IPS DF 6.9 (cell line): ENCODE data around the gene SGMS1.

Experiments used
- DNase-seq: peaks from one replicate; pipeline ENCODE4 v3.0.0-alpha.2; 2013; ENCODE audit warnings: low read depth, low spot score
- H3K27ac ChIP-seq: one replicate; pipeline ENCODE4 v1.5.1; 2013; ENCODE audit warnings: low read length, control low read depth
- H3K27me3 ChIP-seq: 2 replicates; pipeline ENCODE4 v1.6.1; 2013; ENCODE audit warnings: mild to moderate bottlenecking, low read length; ENCODE audit not compliant: control insufficient read depth, insufficient read depth
- H3K36me3 ChIP-seq: 2 replicates; pipeline ENCODE4 v1.6.1; 2013; ENCODE audit warnings: low read length; ENCODE audit not compliant: control insufficient read depth, insufficient read depth
- H3K4me1 ChIP-seq: 2 replicates; pipeline ENCODE4 v1.6.1; 2013; ENCODE audit warnings: low read length; ENCODE audit not compliant: control insufficient read depth, insufficient read depth
- H3K4me3 ChIP-seq: 2 replicates; pipeline ENCODE4 v1.5.1; 2013; ENCODE audit warnings: mild to moderate bottlenecking, low read length
- H3K9me3 ChIP-seq: 2 replicates; pipeline ENCODE4 v1.6.1; 2013; ENCODE audit warnings: low read length, inconsistent platforms; ENCODE audit not compliant: control insufficient read depth, insufficient read depth
- WGBS: extraction: QIAGEN DNeasy Blood & Tissue Kit; methylation state at CpG from one replicate; pipeline ENCODE4 v1.1.7; 2013; ENCODE audit warnings: mixed read lengths, missing lambda C conversion rate; ENCODE audit not compliant: insufficient read length, insufficient coverage; 5-methylcytosine and 5-hydroxymethylcytosine counted together

SGMS1 gene

GRCh38 chr10:50613150-50613549 is 10.6 kb downstream of the SGMS1 start:
- no peak overlapping the region for H3K4me3 ChIP-seq
- no peak for DNase-seq
- no peaks in the 10 kb centered on the region for H3K9me3 ChIP-seq
- peaks cover 14% of the 10 kb centered on the region for H3K4me1 ChIP-seq
- no CpG with 5 or more reads among the region's 2 CpGs for WGBS
- H3K27ac ChIP-seq = no peak overlapping the region
- H3K36me3 ChIP-seq = no peaks in the 10 kb centered on the region
- no peaks in the 10 kb centered on the region for H3K27me3 ChIP-seq

GRCh38 chr10:50610368-50610767 is 13.4 kb downstream of the SGMS1 start:
- H3K27me3 ChIP-seq = no peaks in the 10 kb centered on the region
- peaks cover 14% of the 10 kb centered on the region for H3K4me1 ChIP-seq
- no CpG with 5 or more reads among the region's 4 CpGs for WGBS
- DNase-seq = no peak
- H3K9me3 ChIP-seq = no peaks in the 10 kb centered on the region
- no peak overlapping the region for H3K27ac ChIP-seq
- no peaks in the 10 kb centered on the region for H3K36me3 ChIP-seq
- no peak overlapping the region for H3K4me3 ChIP-seq

DNA sequence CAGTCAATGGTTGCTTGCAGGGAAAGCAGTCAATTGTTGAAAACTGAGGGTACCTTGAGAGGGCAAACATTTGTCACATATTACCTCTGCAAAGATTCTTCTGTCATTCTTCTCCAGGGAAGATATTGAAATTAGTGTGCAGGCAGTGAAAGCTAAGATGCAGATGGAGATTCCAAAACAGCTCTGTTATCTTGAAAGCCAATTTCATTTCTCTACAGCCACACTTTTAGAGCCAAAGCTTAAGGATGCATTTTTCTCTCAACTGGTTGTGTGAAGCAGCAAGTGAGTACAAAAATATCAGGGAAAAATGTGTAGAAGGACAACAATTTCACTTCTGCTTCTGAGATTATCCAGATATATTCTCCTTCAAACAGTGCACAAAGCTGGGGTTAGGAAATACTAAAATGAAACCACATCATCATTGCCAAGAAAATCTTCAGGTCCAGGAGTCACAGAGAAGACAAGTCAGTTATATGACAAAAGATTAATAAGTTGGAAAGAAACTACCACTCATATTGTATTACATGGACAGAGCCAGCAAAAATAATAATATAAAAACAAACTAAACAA is 16.3 kb downstream of the SGMS1 start:
- Histone ChIP-seq H3K27me3 (no peaks in the 10 kb centered on the region; the same call in 1 of the 2 replicates), H3K4me1 (0 out of 2 replicates have a peak, but pooled peaks cover 2% of the 10 kb centered on the region), H3K27ac (no peak overlapping the region), H3K4me3 (no peak overlapping the region), H3K36me3 (no peaks in the 10 kb centered on the region), H3K9me3 (no peaks in the 10 kb centered on the region)
- no peak for DNase-seq

DNA sequence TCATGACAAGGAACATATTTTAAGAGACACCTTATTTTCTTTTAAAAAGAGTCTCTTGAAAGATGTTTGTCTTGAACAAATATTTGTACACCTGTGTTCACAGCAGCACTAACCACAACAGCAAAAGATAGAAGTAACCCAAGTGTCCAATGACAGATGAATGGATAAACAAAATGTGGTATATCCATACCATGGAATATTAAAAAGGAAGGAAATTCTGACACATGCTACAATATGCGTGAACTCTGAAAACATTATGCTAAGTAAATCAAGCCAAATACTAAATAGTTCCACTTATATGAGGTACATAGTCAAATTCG is 17.8 kb downstream of the SGMS1 start:
- no CpG with 5 or more reads among the region's 2 CpGs for WGBS
- Histone ChIP-seq H3K27ac (no peak overlapping the region), H3K36me3 (no peaks in the 10 kb centered on the region), H3K4me1 (no peaks in the 10 kb centered on the region; the same call in 1 of the 2 replicates), H3K4me3 (no peak overlapping the region), H3K9me3 (no peaks in the 10 kb centered on the region), H3K27me3 (no peaks in the 10 kb centered on the region; the same call in 1 of the 2 replicates)
- no peak for DNase-seq

GRCh38 chr10:50605269-50605950 is 18.3 kb downstream of the SGMS1 start:
- Histone ChIP-seq H3K4me1 (peaks cover 2% of the 10 kb centered on the region), H3K4me3 (no peak overlapping the region), H3K9me3 (no peaks in the 10 kb centered on the region), H3K36me3 (no peaks in the 10 kb centered on the region), H3K27me3 (no peaks in the 10 kb centered on the region; the same call in 1 of the 2 replicates), H3K27ac (no peak overlapping the region)
- no peak for DNase-seq
- WGBS = no CpG with 5 or more reads among the region's 1 CpG

DNA sequence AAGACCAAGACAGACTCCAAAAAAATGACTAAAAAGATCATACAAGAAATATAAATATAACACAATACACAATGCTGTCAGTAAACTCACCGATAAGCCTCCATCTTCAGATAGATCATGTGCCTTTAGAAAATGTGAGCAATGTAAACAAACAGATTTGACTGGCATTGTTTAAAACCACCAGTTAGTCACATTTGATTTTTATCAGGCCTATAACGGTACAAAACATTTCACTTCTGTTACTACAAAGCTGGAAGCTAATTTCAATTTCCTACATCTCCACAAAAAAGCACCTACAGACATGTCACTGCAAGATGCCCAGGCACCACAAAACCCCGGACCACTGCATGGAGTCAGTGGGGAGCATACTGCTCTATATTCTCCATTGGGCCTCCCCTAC is 18.9 kb downstream of the SGMS1 start:
- Histone ChIP-seq H3K4me1 (peaks cover 2% of the 10 kb centered on the region), H3K27me3 (no peaks in the 10 kb centered on the region; the same call in 1 of the 2 replicates), H3K36me3 (no peaks in the 10 kb centered on the region), H3K9me3 (no peaks in the 10 kb centered on the region), H3K27ac (no peak overlapping the region), H3K4me3 (no peak overlapping the region)
- no peak for DNase-seq
- no CpG with 5 or more reads among the region's 3 CpGs for WGBS

DNA sequence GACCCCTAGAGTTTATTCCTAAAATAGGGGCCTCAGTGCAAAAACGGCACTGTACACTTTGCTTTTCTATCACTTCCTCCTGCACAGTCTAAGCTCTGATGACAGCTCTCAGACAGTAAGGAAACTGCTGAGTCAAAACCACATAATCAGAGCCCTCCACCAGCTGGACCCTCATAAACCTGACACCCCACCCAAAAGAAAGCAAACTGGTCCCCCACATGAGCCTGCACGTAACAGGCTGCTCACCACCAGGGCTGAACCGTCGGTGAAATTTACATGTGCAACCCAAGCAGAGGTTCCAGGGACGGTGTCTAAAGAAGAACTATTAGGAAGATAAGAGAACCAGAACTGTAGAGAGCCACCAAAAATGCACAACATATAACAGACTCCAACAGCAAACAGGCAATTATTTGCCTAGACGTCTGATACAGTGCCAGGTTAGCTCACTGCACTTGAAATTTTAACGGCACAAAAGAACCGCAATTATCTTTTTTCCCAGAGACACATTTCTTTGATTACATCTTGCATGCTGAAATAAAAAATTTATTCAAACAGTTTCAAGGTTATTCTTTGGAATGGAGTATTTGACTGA is 19.6 kb downstream of the SGMS1 start:
- Histone ChIP-seq H3K9me3 (no peaks in the 10 kb centered on the region), H3K4me3 (no peak overlapping the region), H3K4me1 (peaks cover 2% of the 10 kb centered on the region), H3K27me3 (no peaks in the 10 kb centered on the region; the same call in 1 of the 2 replicates), H3K36me3 (no peaks in the 10 kb centered on the region), H3K27ac (no peak overlapping the region)
- no peak for DNase-seq
- WGBS = no CpG with 5 or more reads among the region's 8 CpGs

DNA sequence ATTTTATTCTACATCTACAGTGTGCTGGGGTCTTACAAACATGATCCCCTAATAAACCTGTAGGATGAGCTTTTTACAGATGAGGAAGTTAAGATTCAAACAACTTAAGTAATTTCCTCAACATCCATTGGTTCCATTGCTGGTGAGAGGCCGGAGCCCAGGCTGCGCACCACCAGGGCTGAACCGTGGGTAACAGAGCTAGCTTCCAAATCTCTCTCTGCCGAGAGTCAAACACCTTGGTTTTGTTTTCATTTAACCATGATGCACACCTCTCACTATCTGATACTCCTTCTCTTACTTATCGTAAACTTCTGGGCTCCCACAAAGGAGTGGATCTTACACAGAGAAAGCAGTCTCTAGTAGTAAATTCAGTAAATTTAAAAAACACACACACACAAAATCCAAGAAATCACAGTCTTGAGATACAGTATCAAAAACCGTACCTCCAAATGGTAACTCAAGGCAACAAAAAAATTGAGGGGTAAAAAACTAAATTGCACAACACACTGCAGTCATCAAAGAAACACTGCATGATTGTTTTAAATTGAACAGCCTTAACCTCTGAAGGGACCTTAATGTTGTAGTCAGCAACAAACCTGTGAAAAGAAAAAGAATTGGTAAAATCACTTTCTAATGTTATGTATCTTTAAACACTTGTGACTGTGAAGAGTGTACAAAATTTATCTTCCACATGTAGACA is 20.5 kb downstream of the SGMS1 start:
- Histone ChIP-seq H3K9me3 (no peaks in the 10 kb centered on the region), H3K4me1 (peaks cover 2% of the 10 kb centered on the region), H3K27ac (no peak overlapping the region), H3K36me3 (no peaks in the 10 kb centered on the region), H3K27me3 (no peaks in the 10 kb centered on the region; the same call in 1 of the 2 replicates), H3K4me3 (no peak overlapping the region)
- WGBS = no CpG with 5 or more reads among the region's 6 CpGs
- no peak for DNase-seq

DNA sequence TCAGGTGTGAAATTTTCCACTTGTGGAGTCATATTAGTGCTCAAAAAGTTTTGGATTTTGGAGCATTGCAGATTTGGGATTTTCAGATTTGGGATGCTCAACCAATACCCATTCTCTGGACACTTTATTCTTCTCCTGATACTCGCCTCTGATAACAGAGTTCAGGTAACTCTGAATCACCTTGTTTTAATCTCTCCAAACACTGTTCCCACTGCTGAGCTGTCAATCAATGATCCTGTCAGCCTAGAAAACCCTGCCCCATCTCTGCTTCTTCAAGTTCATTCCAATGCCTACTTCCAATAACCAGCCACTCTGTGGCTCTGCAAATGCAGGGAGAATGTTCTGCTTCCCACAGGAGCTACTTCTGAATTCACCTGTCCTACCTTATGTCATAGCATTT is 21.8 kb downstream of the SGMS1 start:
- no peak overlapping the region for H3K4me3 ChIP-seq
- no peaks in the 10 kb centered on the region for H3K36me3 ChIP-seq
- no peaks in the 10 kb centered on the region; the same call in 1 of the 2 replicates for H3K27me3 ChIP-seq
- no CpG with 5 or more reads among the region's 1 CpG for WGBS
- no peak for DNase-seq
- H3K4me1 ChIP-seq = peaks cover 2% of the 10 kb centered on the region
- H3K27ac ChIP-seq = no peak overlapping the region
- no peaks in the 10 kb centered on the region for H3K9me3 ChIP-seq

DNA sequence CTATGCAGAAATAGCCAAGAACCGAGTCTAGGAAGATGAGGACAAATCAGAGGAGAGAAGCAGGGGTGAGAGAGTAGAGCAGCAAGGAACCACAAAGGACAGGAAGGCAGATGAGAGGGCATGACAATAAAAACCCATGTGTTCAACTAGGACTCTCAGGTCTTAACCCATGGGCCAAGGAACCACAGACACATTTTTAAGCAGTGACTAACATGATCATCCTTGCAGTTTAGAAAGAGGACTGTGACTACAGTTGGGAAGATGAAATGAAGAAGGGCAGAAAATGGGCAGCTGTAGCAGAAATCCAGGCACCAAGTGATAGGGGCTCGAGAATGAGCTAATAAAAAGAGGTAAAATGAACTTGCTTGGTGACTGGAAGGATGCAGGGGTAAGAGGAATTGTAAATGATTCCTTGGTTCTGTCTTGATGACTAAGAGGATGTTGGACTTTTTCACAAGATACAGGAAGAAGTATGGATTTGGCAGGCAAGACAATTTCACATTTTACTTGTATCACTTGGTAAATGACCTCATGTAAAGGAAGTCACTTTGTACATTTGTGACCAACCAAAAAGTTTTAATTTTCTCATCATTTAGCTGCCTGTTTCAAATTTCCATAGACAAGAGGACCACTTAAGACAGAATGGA is 22.8 kb downstream of the SGMS1 start:
- Histone ChIP-seq H3K9me3 (no peaks in the 10 kb centered on the region), H3K4me1 (peaks cover 2% of the 10 kb centered on the region), H3K36me3 (no peaks in the 10 kb centered on the region), H3K27ac (no peak overlapping the region), H3K27me3 (no peaks in the 10 kb centered on the region; the same call in 1 of the 2 replicates), H3K4me3 (no peak overlapping the region)
- no peak for DNase-seq
- WGBS = no CpG with 5 or more reads among the region's 2 CpGs
